Loucy (cell line): ENCODE data around the gene SPATC1L.

Experiments used
- H2AFZ ChIP-seq: fragments of 200-600 bp; sonication (generic); 2 replicates; pipeline ENCODE4 v1.6.0; 2016; ENCODE audit warnings: antibody characterized with exemption, mild to moderate bottlenecking, low read length, moderate library complexity
- H3F3A ChIP-seq: fragments of 200-600 bp; 2 replicates; pipeline ENCODE4 v1.6.0; 2016; ENCODE audit warnings: antibody characterized with exemption, low read depth, mild to moderate bottlenecking
- H3K27me3 ChIP-seq: fragments of 200-600 bp; sonication (generic); 2 replicates; pipeline ENCODE4 v1.6.1; 2014; ENCODE audit warnings: low read length, mild to moderate bottlenecking; ENCODE audit not compliant: insufficient read depth, poor library complexity, severe bottlenecking
- H3K36me3 ChIP-seq: fragments of 200-600 bp; sonication (generic); 2 replicates; pipeline ENCODE4 v1.6.1; 2016; ENCODE audit warnings: low read length; ENCODE audit not compliant: insufficient read depth
- H3K4me1 ChIP-seq: fragments of 200-600 bp; sonication (generic); 2 replicates; pipeline ENCODE4 v1.5.1; 2014; ENCODE audit warnings: low read length, mild to moderate bottlenecking; ENCODE audit not compliant: insufficient read depth, poor library complexity, severe bottlenecking
- H3K4me2 ChIP-seq: fragments of 200-600 bp; sonication (generic); 2 replicates; pipeline ENCODE4 v1.6.0; 2014; ENCODE audit warnings: antibody characterized with exemption, low read length, low read depth, mild to moderate bottlenecking; ENCODE audit not compliant: poor library complexity, severe bottlenecking
- H3K4me3 ChIP-seq: fragments of 200-600 bp; sonication (generic); 2 replicates; pipeline ENCODE4 v1.5.1; 2014; ENCODE audit warnings: low read length, mild to moderate bottlenecking, mixed read lengths; ENCODE audit not compliant: poor library complexity, severe bottlenecking
- H3K79me2 ChIP-seq: fragments of 200-600 bp; sonication (generic); 2 replicates; pipeline ENCODE4 v1.6.1; 2014; ENCODE audit warnings: low read length; ENCODE audit not compliant: insufficient read depth
- H3K9ac ChIP-seq: fragments of 200-600 bp; sonication (generic); 2 replicates; pipeline ENCODE4 v1.6.0; 2014; ENCODE audit warnings: mild to moderate bottlenecking, low read depth, low read length, moderate library complexity; ENCODE audit not compliant: poor library complexity, severe bottlenecking
- H3K9me2 ChIP-seq: fragments of 200-600 bp; sonication (generic); replicated peaks from 2 replicates; pipeline ENCODE4 v1.6.1; 2016; ENCODE audit warnings: low read depth, low read length, mixed read lengths
- H3K9me3 ChIP-seq: fragments of 200-600 bp; sonication (generic); 2 replicates; pipeline ENCODE4 v1.6.1; 2014; ENCODE audit warnings: mild to moderate bottlenecking, antibody characterized with exemption, low read length, low read depth; ENCODE audit not compliant: insufficient read depth
- H4K20me1 ChIP-seq: fragments of 200-600 bp; sonication (generic); 2 replicates; pipeline ENCODE4 v1.6.0; 2014; ENCODE audit warnings: antibody characterized with exemption, low read length, mild to moderate bottlenecking; ENCODE audit not compliant: insufficient read depth, poor library complexity, severe bottlenecking
- CTCF ChIP-seq: fragments of 200-600 bp; sonication (generic); conservative IDR thresholded peaks from 2 replicates; pipeline ENCODE4 v1.5.1; 2014; ENCODE audit warnings: mild to moderate bottlenecking, antibody characterized with exemption, low read length
- EZH2phosphoT487 ChIP-seq: fragments of 200-600 bp; IDR thresholded peaks from 2 replicates; pipeline ENCODE4 v1.6.1; 2018; ENCODE audit warnings: antibody characterized with exemption, mild to moderate bottlenecking, moderate library complexity, borderline replicate concordance

The SPATC1L gene

GRCh38 chr21:46219591-46220239 lies 35.5 kb upstream of the SPATC1L start:
- Histone ChIP-seq H3K9me3 (no peaks in the 10 kb centered on the region), H3K4me3 (no peak overlapping the region), H2AFZ (no peak overlapping the region), H3K9ac (no peak overlapping the region), H3K4me2 (no peak overlapping the region), H3K27me3 (no peaks in the 10 kb centered on the region), H4K20me1 (peaks cover 17% of the 10 kb centered on the region), H3K79me2 (peaks cover 69% of the 10 kb centered on the region), H3K9me2 (no peaks in the 10 kb centered on the region), H3K36me3 (peaks cover 50% of the 10 kb centered on the region; the same call in 1 of the 2 replicates), H3K4me1 (peaks cover 4% of the 10 kb centered on the region), H3F3A (no peaks in the 10 kb centered on the region)
- TF ChIP-seq CTCF (no peak), EZH2phosphoT487 (no peak)

GRCh38 chr21:46218906-46219590 lies 34.8 kb upstream of the SPATC1L start:
- no peaks in the 10 kb centered on the region for H3F3A ChIP-seq
- no peak overlapping the region for H3K4me2 ChIP-seq
- no peaks in the 10 kb centered on the region for H3K27me3 ChIP-seq
- no peaks in the 10 kb centered on the region for H3K9me3 ChIP-seq
- H2AFZ ChIP-seq: no peak overlapping the region
- H3K9me2 ChIP-seq: no peaks in the 10 kb centered on the region
- H3K36me3 ChIP-seq: peaks cover 54% of the 10 kb centered on the region; the same call in 1 of the 2 replicates
- H3K79me2 ChIP-seq: peaks cover 63% of the 10 kb centered on the region
- no peak overlapping the region for H3K9ac ChIP-seq
- H4K20me1 ChIP-seq: peaks cover 12% of the 10 kb centered on the region
- no peak overlapping the region for H3K4me3 ChIP-seq
- H3K4me1 ChIP-seq: no peaks in the 10 kb centered on the region
- no peak for TF ChIP-seq EZH2phosphoT487
- TF ChIP-seq CTCF: no peak

GRCh38 chr21:46217511-46218196 lies 33.4 kb upstream of the SPATC1L start:
- Histone ChIP-seq H4K20me1 (peaks cover 7% of the 10 kb centered on the region), H3K4me2 (no peak overlapping the region)
- TF ChIP-seq EZH2phosphoT487 (no peak), CTCF (no peak)

More at GRCh38 chr21:46217511-46218196, 33.4 kb upstream of the SPATC1L start:
- H3K4me3 ChIP-seq: no peak overlapping the region
- H3K4me1 ChIP-seq: no peaks in the 10 kb centered on the region
- no peaks in the 10 kb centered on the region for H3K9me3 ChIP-seq
- peaks cover 51% of the 10 kb centered on the region; the same call in 1 of the 2 replicates for H3K79me2 ChIP-seq
- H3K9ac ChIP-seq: no peak overlapping the region
- H3F3A ChIP-seq: no peaks in the 10 kb centered on the region
- H3K27me3 ChIP-seq: no peaks in the 10 kb centered on the region
- no peak overlapping the region for H2AFZ ChIP-seq
- H3K36me3 ChIP-seq: peaks cover 62% of the 10 kb centered on the region; the same call in 1 of the 2 replicates
- no peaks in the 10 kb centered on the region for H3K9me2 ChIP-seq
